GM18858 (cell line): Measurements from ENCODE around the gene POLR1A.

Experiments used
- ATAC-seq: cut with Tn5 transposase; IDR thresholded peaks from one replicate; pipeline ENCODE4 v1.9.1; 2021; ENCODE audit not compliant: unreplicated experiment

The POLR1A gene

GRCh38 chr2:86023366-86023712 is 82.3 kb downstream of the POLR1A start:
- no peak for ATAC-seq

GRCh38 chr2:86022661-86023365 is 82.9 kb downstream of the POLR1A start:
- no peak for ATAC-seq

- no peak for ATAC-seq
Observed at GRCh38 chr2:86021396-86022378, 84.0 kb downstream of the POLR1A start.

- no peak for ATAC-seq
Observed at GRCh38 chr2:86020984-86021383, 84.7 kb downstream of the POLR1A start.

- no peak for ATAC-seq
Observed at GRCh38 chr2:86019121-86019520, 86.6 kb downstream of the POLR1A start.

GRCh38 chr2:86017901-86018896 is 87.5 kb downstream of the POLR1A start:
- ATAC-seq, result no peak

GRCh38 chr2:86016581-86016980 is 89.1 kb downstream of the POLR1A start:
- no peak for ATAC-seq

- ATAC-seq, result no peak
Observed at GRCh38 chr2:86015699-86016098, 90.0 kb downstream of the POLR1A start.

GRCh38 chr2:86015006-86015405 is 90.7 kb downstream of the POLR1A start:
- ATAC-seq, result no peak

GRCh38 chr2:86014493-86014892 is 91.2 kb downstream of the POLR1A start:
- no peak for ATAC-seq

GRCh38 chr2:86012007-86012712 is 93.5 kb downstream of the POLR1A start:
- ATAC-seq, result no peak

- ATAC-seq, result no peak
Observed at GRCh38 chr2:86011449-86011941, 94.2 kb downstream of the POLR1A start.

- ATAC-seq, result no peak
Observed at GRCh38 chr2:86010083-86010482, 95.6 kb downstream of the POLR1A start.

GRCh38 chr2:86006524-86006923 is 99.2 kb downstream of the POLR1A start:
- ATAC-seq, result no peak

- no peak for ATAC-seq
Observed at GRCh38 chr2:86003967-86004366, 101.7 kb downstream of the POLR1A start.

GRCh38 chr2:86003104-86003503 is 102.6 kb downstream of the POLR1A start:
- ATAC-seq, result no peak

GRCh38 chr2:86002375-86002774 is 103.3 kb downstream of the POLR1A start:
- no peak for ATAC-seq

GRCh38 chr2:86001326-86001725 is 104.4 kb downstream of the POLR1A start:
- no peak for ATAC-seq

- ATAC-seq, result no peak
Observed at GRCh38 chr2:86000938-86001312, 104.8 kb downstream of the POLR1A start.
